Stimulated activated CD8-positive, alpha-beta memory T cell treated with anti-CD3 and anti-CD28 coated beads, Interleukin-4, amount 100 ng/mL, for 24 hours (primary cell): ENCODE results near the gene MEI1.
A peak's percentile ranks its signal among the peaks of the same experiment; 100 is the strongest.
"Not testable (repeated sequence)": the region's sequence is repeated elsewhere in the genome, so short reads cannot be mapped to it uniquely, and the experiment has no call there.

Source experiments
- DNase-seq: peaks from one replicate; pipeline ENCODE4 v3.0.0-alpha.2; 2020; ENCODE audit warnings: low read depth

Gene MEI1

GRCh38 chr22:41822317-41823057, 123.2 kb downstream of the MEI1 start:
- DNase-seq: no peak

GRCh38 chr22:41823797-41824196, 124.5 kb downstream of the MEI1 start:
- no peak for DNase-seq

GRCh38 chr22:41825376-41825775, 126.1 kb downstream of the MEI1 start:
- no peak for DNase-seq

- DNase-seq: no peak
Observed at GRCh38 chr22:41826021-41826420, 126.7 kb downstream of the MEI1 start.

- DNase-seq: no peak
Observed at GRCh38 chr22:41826430-41827383, 127.4 kb downstream of the MEI1 start.

- DNase-seq: no peak
Observed at GRCh38 chr22:41827671-41828070, 128.4 kb downstream of the MEI1 start.

- DNase-seq: no peak
Observed at GRCh38 chr22:41828516-41828915, 129.2 kb downstream of the MEI1 start.

- DNase-seq: no peak
Observed at GRCh38 chr22:41830174-41830573, 130.9 kb downstream of the MEI1 start.

- DNase-seq: no peak
Observed at GRCh38 chr22:41831383-41831782, 132.1 kb downstream of the MEI1 start.

GRCh38 chr22:41831828-41832552, 132.7 kb downstream of the MEI1 start:
- peak; percentile 7 for DNase-seq

- peak; percentile 99 for DNase-seq
Observed at GRCh38 chr22:41832553-41833368, 133.5 kb downstream of the MEI1 start, which contains the start of gene SREBF2. Gene SREBF2, plus strand, starts transcription at chr22:41833105. Its CDS starts 166 bp downstream, at chr22:41833271.

GRCh38 chr22:41833369-41834004, 134.2 kb downstream of the MEI1 start:
- DNase-seq: peak; percentile 32

GRCh38 chr22:41834005-41834944, 135.0 kb downstream of the MEI1 start:
- no peak for DNase-seq

GRCh38 chr22:41835462-41835861, 136.2 kb downstream of the MEI1 start:
- DNase-seq: not testable (repeated sequence)

GRCh38 chr22:41836551-41836950, 137.2 kb downstream of the MEI1 start:
- no peak for DNase-seq

GRCh38 chr22:41838842-41839618, 139.7 kb downstream of the MEI1 start:
- no peak for DNase-seq

- no peak for DNase-seq
Observed at GRCh38 chr22:41840216-41840615, 140.9 kb downstream of the MEI1 start.

GRCh38 chr22:41841085-41841712, 141.9 kb downstream of the MEI1 start:
- no peak for DNase-seq
